Esophagus (tissue), 2 donors: ENCODE measurements around the gene MOGAT3. TPM values are rescaled to one million over a fixed set of nuclear protein-coding genes. Genes with fewer than 3 reads are reported as not detected.

Experiments used
- H3K27ac ChIP-seq, 2 donors: one replicate each; pipeline ENCODE4 v1.5.1; 2013; ENCODE audit warnings: low read depth in 2 of 2, mild to moderate bottlenecking in 2 of 2, inconsistent platforms in 1 of 2, low read length in 1 of 2, moderate library complexity in 1 of 2
- H3K27me3 ChIP-seq, 2 donors: one replicate each; pipeline ENCODE4 v1.6.1; 2013; ENCODE audit warnings: low read length in 2 of 2, control low read depth in 1 of 2, mild to moderate bottlenecking in 1 of 2; ENCODE audit not compliant: insufficient read depth in 2 of 2, control insufficient read depth in 1 of 2
- H3K36me3 ChIP-seq, 2 donors: one replicate each; pipeline ENCODE4 v1.6.1; 2013; ENCODE audit warnings: low read length in 1 of 2; ENCODE audit not compliant: control insufficient read depth in 2 of 2, insufficient read depth in 2 of 2
- H3K4me1 ChIP-seq, 2 donors: one replicate each; pipeline ENCODE4 v1.6.1; 2013; ENCODE audit warnings: low read length in 1 of 2; ENCODE audit not compliant: control insufficient read depth in 2 of 2, insufficient read depth in 2 of 2
- H3K4me3 ChIP-seq, 2 donors: one replicate each; pipeline ENCODE4 v1.5.1; 2013; ENCODE audit warnings: low read length in 2 of 2, mild to moderate bottlenecking in 2 of 2, low read depth in 1 of 2, moderate library complexity in 1 of 2
- H3K9me3 ChIP-seq, 2 donors: one replicate each; pipeline ENCODE4 v1.6.1; 2013; ENCODE audit warnings: mild to moderate bottlenecking in 2 of 2, low read depth in 1 of 2, low read length in 1 of 2, moderate library complexity in 1 of 2; ENCODE audit not compliant: control insufficient read depth in 2 of 2, insufficient read depth in 1 of 2
- WGBS, 2 donors: extraction: QIAGEN DNeasy Blood & Tissue Kit; methylation state at CpG; one replicate each; pipeline ENCODE4 v1.1.7; 2013; 5-methylcytosine and 5-hydroxymethylcytosine counted together
- polyA plus RNA-seq, 2 donors: library from polyadenylated mRNA; stranded (reverse); fragments of 200-250 nt; gene quantifications; one replicate each; pipeline ENCODE4 v1.2.3, GENCODE V29; 2013
- donor health status: healthy with polysubstance abuse.
- donor health status: Bipolar disorder and iron deficiency.

The MOGAT3 gene
- polyA plus RNA-seq, 2 donors: not detected

GRCh38 chr7:101177644-101178043 is 23.2 kb downstream of the MOGAT3 start:
- no peak overlapping the region for H3K4me3 ChIP-seq
- no peaks in the 10 kb centered on the region for H3K36me3 ChIP-seq
- H3K27ac ChIP-seq: no peak overlapping the region
- H3K9me3 ChIP-seq: peaks cover 0 to 2% of the 10 kb centered on the region in 2 donors
- WGBS, 2 donors: 54 to 57% methylated on average over 2 of the region's 2 CpGs
- H3K27me3 ChIP-seq: peaks cover 5 to 37% of the 10 kb centered on the region in 2 donors
- peaks cover 1 to 10% of the 10 kb centered on the region in 2 donors for H3K4me1 ChIP-seq

- H3K4me1 ChIP-seq: peaks cover 8 to 16% of the 10 kb centered on the region in 2 donors
- WGBS, 2 donors: 32 to 44% methylated on average over 3 of the region's 3 CpGs
These were observed 25.2 kb downstream of the MOGAT3 start for GRCh38 chr7:101175664-101176063.

GRCh38 chr7:101174322-101174854 is 26.4 kb downstream of the MOGAT3 start:
- H3K4me3 ChIP-seq: no peak overlapping the region
- peaks cover 8 to 17% of the 10 kb centered on the region in 2 donors for H3K4me1 ChIP-seq
- peaks cover 5 to 49% of the 10 kb centered on the region in 2 donors for H3K27me3 ChIP-seq
- H3K36me3 ChIP-seq: no peaks in the 10 kb centered on the region
- 6 to 11% methylated on average over 28 of the region's 28 CpGs for WGBS, 2 donors
- no peak overlapping the region for H3K27ac ChIP-seq
- peaks cover 0 to 2% of the 10 kb centered on the region in 2 donors for H3K9me3 ChIP-seq

More at GRCh38 chr7:101175664-101176063, 25.2 kb downstream of the MOGAT3 start:
- Histone ChIP-seq H3K9me3 (peaks cover 0 to 2% of the 10 kb centered on the region in 2 donors), H3K27ac (no peak overlapping the region), H3K36me3 (no peaks in the 10 kb centered on the region), H3K4me3 (no peak overlapping the region), H3K27me3 (peaks cover 8 to 52% of the 10 kb centered on the region in 2 donors)

DNA sequence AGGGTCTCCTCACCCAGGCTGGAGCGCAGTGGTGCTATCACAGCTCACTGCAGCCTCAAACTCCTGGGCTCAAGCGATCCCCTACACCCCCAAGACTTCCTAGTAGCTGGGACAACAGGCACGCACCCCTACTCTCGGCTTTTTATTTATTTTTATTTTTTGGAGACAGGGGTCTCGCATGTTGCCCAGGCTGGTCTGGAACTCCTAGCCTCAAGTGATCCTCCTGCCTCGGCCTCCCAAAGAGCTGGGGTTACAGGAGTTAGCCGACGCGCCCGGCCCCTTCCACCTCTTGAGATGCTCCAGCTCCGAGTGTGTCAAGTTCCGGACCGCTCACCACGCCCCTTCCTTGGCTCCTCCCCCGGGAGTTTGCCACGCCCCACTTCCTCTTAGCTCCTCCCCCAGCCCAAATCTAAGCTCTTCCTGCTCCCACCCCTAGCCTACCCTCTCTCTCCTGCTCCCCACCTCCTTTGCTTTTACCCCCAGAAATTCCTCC is 27.0 kb downstream of the MOGAT3 start:
- peaks cover 8 to 18% of the 10 kb centered on the region in 2 donors for H3K4me1 ChIP-seq
- H3K4me3 ChIP-seq: no peak overlapping the region
- H3K27me3 ChIP-seq: peaks cover 5 to 50% of the 10 kb centered on the region in 2 donors
- no peak overlapping the region for H3K27ac ChIP-seq
- peaks cover 0 to 2% of the 10 kb centered on the region in 2 donors for H3K9me3 ChIP-seq
- WGBS, 2 donors: 6 to 7% methylated on average over 16 of the region's 16 CpGs
- H3K36me3 ChIP-seq: no peaks in the 10 kb centered on the region

- 2 to 3% methylated on average over 41 to 53 of the region's 53 CpGs for WGBS, 2 donors
- Histone ChIP-seq H3K27me3 (peaks cover 5 to 49% of the 10 kb centered on the region in 2 donors), H3K36me3 (no peaks in the 10 kb centered on the region), H3K27ac (no peak overlapping the region), H3K9me3 (peaks cover 0 to 2% of the 10 kb centered on the region in 2 donors), H3K4me3 (peak overlapping the region; percentile 9 to 10), H3K4me1 (peaks cover 8 to 18% of the 10 kb centered on the region in 2 donors)
These were observed 27.7 kb downstream of the MOGAT3 start for GRCh38 chr7:101172854-101173751.

DNA sequence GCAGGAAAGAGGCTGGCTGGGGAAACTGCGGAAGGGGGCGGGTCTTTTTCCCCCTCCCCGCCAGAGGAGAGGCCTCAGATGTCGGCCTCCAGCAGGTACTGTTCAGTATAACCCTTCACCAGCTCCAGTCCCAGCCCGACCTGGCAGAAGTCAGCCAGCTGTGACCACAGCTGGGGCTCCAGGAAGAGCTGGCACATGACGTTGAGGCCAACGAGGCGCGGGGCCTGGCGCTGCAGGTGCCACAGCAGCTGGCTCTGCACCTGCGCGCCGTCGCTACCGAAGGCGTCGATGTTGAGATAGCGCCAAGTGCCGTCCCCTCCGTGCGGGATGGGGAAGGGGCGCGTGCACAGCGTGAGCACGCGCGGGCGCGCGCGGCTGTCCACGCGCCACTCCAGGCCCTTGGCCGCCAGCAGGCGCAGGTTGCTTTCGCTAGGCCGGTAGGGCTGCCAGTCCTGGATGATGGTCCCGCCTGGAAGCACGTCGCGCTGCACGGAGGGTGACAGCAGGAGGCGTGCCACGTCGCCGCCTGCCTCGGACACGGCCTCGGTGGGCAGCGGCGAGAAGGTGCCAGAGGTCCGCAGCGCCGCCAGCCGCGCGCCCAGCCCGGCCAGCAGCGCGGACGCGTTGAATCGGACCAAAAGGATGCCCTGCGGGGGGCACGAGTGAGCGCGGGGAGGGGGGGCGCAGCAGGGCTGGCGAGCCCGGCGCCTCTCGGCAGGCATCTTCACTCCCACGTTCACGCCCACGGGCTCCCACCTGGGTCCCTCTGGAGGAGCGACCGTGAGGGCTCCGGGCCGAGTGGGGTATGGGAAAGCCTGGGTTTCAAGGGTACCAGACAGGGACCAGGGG is 28.6 kb downstream of the MOGAT3 start:
- Histone ChIP-seq H3K4me3 (no peak overlapping the region), H3K36me3 (no peaks in the 10 kb centered on the region), H3K4me1 (peaks cover 8 to 18% of the 10 kb centered on the region in 2 donors), H3K9me3 (peaks cover 0 to 2% of the 10 kb centered on the region in 2 donors), H3K27me3 (peaks cover 5 to 51% of the 10 kb centered on the region in 2 donors), H3K27ac (no peak overlapping the region)
- 1 to 3% methylated on average over 74 to 79 of the region's 79 CpGs for WGBS, 2 donors

DNA sequence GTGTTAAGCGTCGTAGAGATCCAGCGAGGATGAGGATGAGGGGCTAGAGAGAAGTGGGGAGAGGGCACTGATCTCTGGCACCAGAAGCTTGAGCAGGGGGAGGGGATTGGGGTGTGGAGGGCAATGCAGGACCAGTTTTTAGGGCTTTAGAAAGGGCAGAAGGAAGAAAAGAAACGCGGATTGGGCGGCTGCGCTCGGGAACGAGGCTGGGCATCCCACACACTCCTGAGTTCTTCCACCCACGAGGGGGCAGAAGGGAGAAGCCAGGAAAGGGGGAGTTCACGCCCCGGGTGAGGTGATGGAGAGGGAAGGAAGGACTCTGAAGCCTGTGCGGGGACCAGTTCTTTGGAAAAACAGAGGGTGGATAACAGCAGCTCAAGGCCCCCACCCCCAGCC is 29.4 kb downstream of the MOGAT3 start:
- Histone ChIP-seq H3K4me1 (peaks cover 8 to 18% of the 10 kb centered on the region in 2 donors), H3K36me3 (no peaks in the 10 kb centered on the region), H3K9me3 (peaks cover 0 to 2% of the 10 kb centered on the region in 2 donors), H3K27me3 (peaks cover 5 to 53% of the 10 kb centered on the region in 2 donors), H3K27ac (no peak overlapping the region), H3K4me3 (no peak overlapping the region)
- WGBS, 2 donors: 1 to 2% methylated on average over 12 to 13 of the region's 13 CpGs

- peaks cover 0 to 2% of the 10 kb centered on the region in 2 donors for H3K9me3 ChIP-seq
- H3K36me3 ChIP-seq: no peaks in the 10 kb centered on the region
- 3 to 4% methylated on average over 17 of the region's 17 CpGs for WGBS, 2 donors
- peaks cover 9 to 20% of the 10 kb centered on the region in 2 donors for H3K4me1 ChIP-seq
- peaks cover 5 to 51% of the 10 kb centered on the region in 2 donors for H3K27me3 ChIP-seq
- H3K27ac ChIP-seq: no peak overlapping the region
- H3K4me3 ChIP-seq: no peak overlapping the region
These were observed 30.0 kb downstream of the MOGAT3 start for GRCh38 chr7:101170617-101171441.
